GM23338 (cell line): ENCODE results near the gene MYH10. TPM values are rescaled to one million over a fixed set of nuclear protein-coding genes. Genes with fewer than 3 reads are reported as not detected.

Experiments
- ATAC-seq: fragments of 200-7000 bp; cut with Tn5 transposase; 3 replicates; pipeline ENCODE4 v1.9.1; 2020
- DNase-seq: peaks from one replicate; pipeline ENCODE4 v3.0.0-alpha.2; 2015; ENCODE audit warnings: low spot score
- H2AFZ ChIP-seq: fragments of 200-600 bp; sonication (generic); 2 replicates; pipeline ENCODE4 v1.8.0; 2016; ENCODE audit warnings: antibody characterized with exemption, mild to moderate bottlenecking, moderate library complexity
- H3F3A ChIP-seq: fragments of 200-600 bp; sonication (generic); replicated peaks from 2 replicates; pipeline ENCODE4 v1.8.0; 2017; ENCODE audit warnings: antibody characterized with exemption, mixed run types, low read depth
- H3K27ac ChIP-seq: fragments of 200-600 bp; sonication (generic); 2 replicates; pipeline ENCODE4 v1.6.1; 2016; ENCODE audit warnings: low read depth
- H3K27me3 ChIP-seq: fragments of 200-600 bp; sonication (generic); 2 replicates; pipeline ENCODE4 v1.8.0; 2016; ENCODE audit warnings: mild to moderate bottlenecking, mixed run types, moderate library complexity; ENCODE audit not compliant: insufficient read depth
- H3K36me3 ChIP-seq: fragments of 200-600 bp; sonication (generic); 2 replicates; pipeline ENCODE4 v1.8.0; 2016; ENCODE audit warnings: mild to moderate bottlenecking; ENCODE audit not compliant: insufficient read depth
- H3K4me1 ChIP-seq: fragments of 200-600 bp; sonication (generic); 2 replicates; pipeline ENCODE4 v1.8.0; 2016; ENCODE audit warnings: mild to moderate bottlenecking, moderate library complexity; ENCODE audit not compliant: insufficient read depth
- H3K4me2 ChIP-seq: fragments of 200-600 bp; sonication (generic); 2 replicates; pipeline ENCODE4 v1.7.1; 2017; ENCODE audit warnings: mixed run types
- H3K4me3 ChIP-seq: fragments of 200-600 bp; sonication (generic); 2 replicates; pipeline ENCODE4 v1.6.1; 2016; ENCODE audit warnings: mixed run types
- H3K79me2 ChIP-seq: fragments of 200-600 bp; sonication (generic); replicated peaks from 2 replicates; pipeline ENCODE4 v1.8.0; 2017; ENCODE audit warnings: mild to moderate bottlenecking; ENCODE audit not compliant: insufficient read depth
- H3K9me2 ChIP-seq: fragments of 200-600 bp; sonication (generic); 2 replicates; pipeline ENCODE4 v1.8.0; 2017; ENCODE audit not compliant: insufficient read depth
- H4K20me1 ChIP-seq: fragments of 200-600 bp; sonication (generic); replicated peaks from 2 replicates; pipeline ENCODE4 v1.8.0; 2017; ENCODE audit warnings: mild to moderate bottlenecking; ENCODE audit not compliant: insufficient read depth
- H3K27ac Mint-ChIP-seq: 2 replicates; pipeline ENCODE4 v1.8.0; 2020; ENCODE audit warnings: inconsistent platforms, mild to moderate bottlenecking, moderate library complexity, mixed read lengths
- H3K27me3 Mint-ChIP-seq: 3 replicates; pipeline ENCODE4 v1.8.0; 2022; ENCODE audit warnings: low read depth, mild to moderate bottlenecking, moderate library complexity, mixed read lengths, inconsistent platforms; ENCODE audit not compliant: insufficient read depth, poor library complexity
- H3K36me3 Mint-ChIP-seq: 3 replicates; pipeline ENCODE4 v1.8.0; 2021; ENCODE audit warnings: low read depth, mild to moderate bottlenecking, inconsistent platforms, moderate library complexity, mixed read lengths
- H3K4me1 Mint-ChIP-seq: 3 replicates; pipeline ENCODE4 v1.8.0; 2020; ENCODE audit warnings: mild to moderate bottlenecking, inconsistent platforms, mixed read lengths
- H3K4me3 Mint-ChIP-seq: 3 replicates; pipeline ENCODE4 v1.8.0; 2021; ENCODE audit warnings: moderate library complexity, mild to moderate bottlenecking, inconsistent platforms, mixed read lengths
- H3K9me3 Mint-ChIP-seq: 3 replicates; pipeline ENCODE4 v1.8.0; 2020; ENCODE audit warnings: moderate library complexity, mild to moderate bottlenecking, inconsistent platforms, mixed read lengths
- CREB1 ChIP-seq: fragments of 250-450 bp; sonication (Bioruptor Pico); IDR thresholded peaks from 2 replicates; pipeline ENCODE4 v1.5.0; 2020; ENCODE audit warnings: low read depth, mild to moderate bottlenecking, moderate library complexity
- EZH2phosphoT487 ChIP-seq: fragments of 200-600 bp; sonication (generic); IDR thresholded peaks from one replicate; pipeline ENCODE4 v1.8.1; 2018; ENCODE audit warnings: antibody characterized with exemption; ENCODE audit not compliant: unreplicated experiment
- JUNB ChIP-seq: IDR thresholded peaks from one replicate; pipeline ENCODE4 v1.6.1; 2016; ENCODE audit warnings: antibody characterized with exemption; ENCODE audit not compliant: unreplicated experiment
- NANOG ChIP-seq: IDR thresholded peaks from 2 replicates; pipeline ENCODE4 v1.6.1; 2016; ENCODE audit warnings: antibody characterized with exemption, borderline replicate concordance
- POLR2AphosphoS5 ChIP-seq: IDR thresholded peaks from 2 replicates; pipeline ENCODE4 v1.6.1; 2016; ENCODE audit warnings: antibody characterized with exemption, low read depth
- STAT1 ChIP-seq: IDR thresholded peaks from one replicate; pipeline ENCODE4 v1.6.1; 2016; ENCODE audit warnings: antibody characterized with exemption; ENCODE audit not compliant: unreplicated experiment
- ZNF114 ChIP-seq: fragments of 250-450 bp; sonication (Bioruptor Pico); IDR thresholded peaks from 2 replicates; pipeline ENCODE4 v1.5.0; 2020; ENCODE audit warnings: mild to moderate bottlenecking, moderate library complexity
- ZNF331 ChIP-seq: fragments of 250-450 bp; sonication (Bioruptor Pico); IDR thresholded peaks from 2 replicates; pipeline ENCODE4 v1.5.0; 2020; ENCODE audit warnings: low read depth, mild to moderate bottlenecking, moderate library complexity
- polyA plus RNA-seq: library from polyadenylated mRNA; unstranded; fragments of >200 nt; fragmentation: Nextera tagmentation; extraction: Ambion mirVana; gene quantifications from 2 replicates; pipeline ENCODE4 v1.2.1, GENCODE V29; 2016
- total RNA-seq: library from RNA; depleted of rRNA; stranded (reverse); fragments of >200 nt; shearing (Covaris generic); gene quantifications from 2 replicates; pipeline ENCODE4 v1.2.3, GENCODE V29; 2014
- TF ChIP-seq, protein P1 (sequence below): fragments of 250-450 bp; sonication (Bioruptor Pico); IDR thresholded peaks from 2 replicates; pipeline ENCODE4 v1.5.0; 2020; ENCODE audit warnings: mild to moderate bottlenecking, moderate library complexity
- TF ChIP-seq, protein P2 (sequence below): IDR thresholded peaks from 2 replicates; pipeline ENCODE4 v1.6.1; 2016; ENCODE audit warnings: antibody characterized with exemption
- TF ChIP-seq, protein P3 (sequence below), 2 experiments: fragments of 200-600 bp in 1 of 2; sonication (generic) in 1 of 2; conservative IDR thresholded peaks; 2 replicates each; pipeline versions ENCODE4 v1.5.1 to v1.6.1; 2016 to 2017; ENCODE audit warnings: antibody characterized with exemption in 2 of 2, low read depth in 2 of 2, mild to moderate bottlenecking in 2 of 2, moderate library complexity in 1 of 2

The MYH10 gene
- total and polyA plus RNA-seq, 2 experiments from 2014 or later, result 89.5 to 230 TPM

DNA sequence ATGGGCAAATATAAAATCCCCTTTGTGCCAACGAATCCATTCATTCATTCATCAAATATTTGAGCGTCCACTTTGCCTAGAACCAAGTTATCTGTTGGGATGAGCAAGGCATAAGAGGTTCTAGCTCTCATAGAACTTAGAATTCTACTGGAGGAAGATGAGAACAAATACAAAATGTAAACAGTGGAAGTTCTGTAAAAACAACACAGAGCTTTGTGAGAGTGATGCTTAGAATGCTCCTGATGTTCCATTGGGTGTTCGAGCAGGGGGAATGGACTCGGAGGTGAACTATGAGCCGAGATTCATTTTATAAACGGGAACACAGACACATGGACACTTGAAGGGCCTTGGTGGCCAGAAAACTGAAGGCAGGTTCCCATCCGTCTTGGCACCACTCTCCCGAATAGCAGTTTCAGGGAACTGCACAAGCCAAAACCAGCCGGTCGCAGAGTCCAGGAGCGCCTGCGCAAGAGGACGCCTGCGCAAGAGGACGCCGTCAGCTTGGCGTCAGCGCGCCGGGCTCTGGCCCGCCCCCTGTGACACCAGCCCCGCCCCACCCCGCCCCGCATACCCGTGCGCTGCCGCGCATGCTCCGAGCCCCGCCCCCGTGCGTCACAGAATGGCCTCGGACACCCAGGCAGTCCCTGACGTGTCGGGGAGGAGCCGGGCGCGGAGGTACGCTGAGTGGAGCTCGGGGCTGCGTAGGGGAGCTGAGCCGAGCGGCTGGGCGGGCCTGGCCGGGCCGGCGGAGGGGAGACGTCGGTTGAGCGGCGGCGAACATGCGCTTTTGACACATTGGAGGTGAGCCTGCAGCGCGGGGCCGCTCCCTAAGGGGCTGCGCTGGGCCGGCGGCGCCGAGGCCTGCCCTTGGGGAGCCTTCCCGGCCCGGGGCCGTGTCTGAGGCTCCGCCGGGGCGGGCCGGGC, 195.0 kb downstream of the MYH10 start, which contains the start of gene NDEL1:
Gene NDEL1 (plus strand): TSS at position 640 of the 924 bp plus-strand sequence. CDS start 8,388 bp downstream, outside the sequence.
- Histone ChIP-seq H3K79me2 (peaks cover 40% of the 10 kb centered on the region), H3K4me1 (peaks cover 7% of the 10 kb centered on the region), H4K20me1 (peaks cover 5% of the 10 kb centered on the region; the same call in 1 of the 2 replicates), H2AFZ (peak within 1 kb of the TSS; percentile 84), H3F3A (no peaks in the 10 kb centered on the region), H3K27me3 (no peaks in the 10 kb centered on the region), H3K27ac (peak within 1 kb of the TSS; percentile 93), H3K4me3 (peak within 1 kb of the TSS; percentile 96), H3K9me2 (no peaks in the 10 kb centered on the region), H3K4me2 (peak within 1 kb of the TSS; percentile 78), H3K36me3 (no peaks in the 10 kb centered on the region)
- Mint-ChIP-seq H3K36me3 (peaks cover 5% of the 10 kb centered on the region; the same call in 2 of the 3 replicates), H3K9me3 (no peaks in the 10 kb centered on the region), H3K27me3 (peaks cover 2% of the 10 kb centered on the region), H3K4me1 (peaks cover 7% of the 10 kb centered on the region; the same call in 2 of the 3 replicates), H3K27ac (peak within 1 kb of the TSS; percentile 97), H3K4me3 (peak within 1 kb of the TSS; percentile 85)
- ATAC-seq (peak; percentile 98), DNase-seq (peak; percentile 99)
- TF ChIP-seq ZNF331 (CRISPR knock-in tag), result no peak
- TF ChIP-seq EZH2phosphoT487, result no peak
- TF ChIP-seq, protein P1, sequence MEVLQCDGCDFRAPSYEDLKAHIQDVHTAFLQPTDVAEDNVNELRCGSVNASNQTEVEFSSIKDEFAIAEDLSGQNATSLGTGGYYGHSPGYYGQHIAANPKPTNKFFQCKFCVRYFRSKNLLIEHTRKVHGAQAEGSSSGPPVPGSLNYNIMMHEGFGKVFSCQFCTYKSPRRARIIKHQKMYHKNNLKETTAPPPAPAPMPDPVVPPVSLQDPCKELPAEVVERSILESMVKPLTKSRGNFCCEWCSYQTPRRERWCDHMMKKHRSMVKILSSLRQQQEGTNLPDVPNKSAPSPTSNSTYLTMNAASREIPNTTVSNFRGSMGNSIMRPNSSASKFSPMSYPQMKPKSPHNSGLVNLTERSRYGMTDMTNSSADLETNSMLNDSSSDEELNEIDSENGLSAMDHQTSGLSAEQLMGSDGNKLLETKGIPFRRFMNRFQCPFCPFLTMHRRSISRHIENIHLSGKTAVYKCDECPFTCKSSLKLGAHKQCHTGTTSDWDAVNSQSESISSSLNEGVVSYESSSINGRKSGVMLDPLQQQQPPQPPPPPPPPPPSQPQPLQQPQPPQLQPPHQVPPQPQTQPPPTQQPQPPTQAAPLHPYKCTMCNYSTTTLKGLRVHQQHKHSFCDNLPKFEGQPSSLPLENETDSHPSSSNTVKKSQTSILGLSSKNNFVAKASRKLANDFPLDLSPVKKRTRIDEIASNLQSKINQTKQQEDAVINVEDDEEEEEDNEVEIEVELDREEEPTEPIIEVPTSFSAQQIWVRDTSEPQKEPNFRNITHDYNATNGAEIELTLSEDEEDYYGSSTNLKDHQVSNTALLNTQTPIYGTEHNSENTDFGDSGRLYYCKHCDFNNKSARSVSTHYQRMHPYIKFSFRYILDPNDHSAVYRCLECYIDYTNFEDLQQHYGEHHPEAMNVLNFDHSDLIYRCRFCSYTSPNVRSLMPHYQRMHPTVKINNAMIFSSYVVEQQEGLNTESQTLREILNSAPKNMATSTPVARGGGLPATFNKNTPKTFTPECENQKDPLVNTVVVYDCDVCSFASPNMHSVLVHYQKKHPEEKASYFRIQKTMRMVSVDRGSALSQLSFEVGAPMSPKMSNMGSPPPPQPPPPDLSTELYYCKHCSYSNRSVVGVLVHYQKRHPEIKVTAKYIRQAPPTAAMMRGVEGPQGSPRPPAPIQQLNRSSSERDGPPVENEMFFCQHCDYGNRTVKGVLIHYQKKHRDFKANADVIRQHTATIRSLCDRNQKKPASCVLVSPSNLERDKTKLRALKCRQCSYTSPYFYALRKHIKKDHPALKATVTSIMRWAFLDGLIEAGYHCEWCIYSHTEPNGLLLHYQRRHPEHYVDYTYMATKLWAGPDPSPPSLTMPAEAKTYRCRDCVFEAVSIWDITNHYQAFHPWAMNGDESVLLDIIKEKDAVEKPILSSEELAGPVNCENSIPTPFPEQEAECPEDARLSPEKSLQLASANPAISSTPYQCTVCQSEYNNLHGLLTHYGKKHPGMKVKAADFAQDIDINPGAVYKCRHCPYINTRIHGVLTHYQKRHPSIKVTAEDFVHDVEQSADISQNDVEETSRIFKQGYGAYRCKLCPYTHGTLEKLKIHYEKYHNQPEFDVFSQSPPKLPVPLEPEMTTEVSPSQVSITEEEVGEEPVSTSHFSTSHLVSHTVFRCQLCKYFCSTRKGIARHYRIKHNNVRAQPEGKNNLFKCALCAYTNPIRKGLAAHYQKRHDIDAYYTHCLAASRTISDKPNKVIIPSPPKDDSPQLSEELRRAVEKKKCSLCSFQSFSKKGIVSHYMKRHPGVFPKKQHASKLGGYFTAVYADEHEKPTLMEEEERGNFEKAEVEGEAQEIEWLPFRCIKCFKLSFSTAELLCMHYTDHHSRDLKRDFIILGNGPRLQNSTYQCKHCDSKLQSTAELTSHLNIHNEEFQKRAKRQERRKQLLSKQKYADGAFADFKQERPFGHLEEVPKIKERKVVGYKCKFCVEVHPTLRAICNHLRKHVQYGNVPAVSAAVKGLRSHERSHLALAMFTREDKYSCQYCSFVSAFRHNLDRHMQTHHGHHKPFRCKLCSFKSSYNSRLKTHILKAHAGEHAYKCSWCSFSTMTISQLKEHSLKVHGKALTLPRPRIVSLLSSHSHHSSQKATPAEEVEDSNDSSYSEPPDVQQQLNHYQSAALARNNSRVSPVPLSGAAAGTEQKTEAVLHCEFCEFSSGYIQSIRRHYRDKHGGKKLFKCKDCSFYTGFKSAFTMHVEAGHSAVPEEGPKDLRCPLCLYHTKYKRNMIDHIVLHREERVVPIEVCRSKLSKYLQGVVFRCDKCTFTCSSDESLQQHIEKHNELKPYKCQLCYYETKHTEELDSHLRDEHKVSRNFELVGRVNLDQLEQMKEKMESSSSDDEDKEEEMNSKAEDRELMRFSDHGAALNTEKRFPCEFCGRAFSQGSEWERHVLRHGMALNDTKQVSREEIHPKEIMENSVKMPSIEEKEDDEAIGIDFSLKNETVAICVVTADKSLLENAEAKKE (CRISPR knock-in tag), result no peak
- no peak for TF ChIP-seq NANOG
- TF ChIP-seq JUNB, result no peak
- peak; percentile 95 for TF ChIP-seq POLR2AphosphoS5
- peak; percentile 82 for TF ChIP-seq CREB1 (CRISPR knock-in tag)
- no peak for TF ChIP-seq STAT1
- TF ChIP-seq, protein P2, sequence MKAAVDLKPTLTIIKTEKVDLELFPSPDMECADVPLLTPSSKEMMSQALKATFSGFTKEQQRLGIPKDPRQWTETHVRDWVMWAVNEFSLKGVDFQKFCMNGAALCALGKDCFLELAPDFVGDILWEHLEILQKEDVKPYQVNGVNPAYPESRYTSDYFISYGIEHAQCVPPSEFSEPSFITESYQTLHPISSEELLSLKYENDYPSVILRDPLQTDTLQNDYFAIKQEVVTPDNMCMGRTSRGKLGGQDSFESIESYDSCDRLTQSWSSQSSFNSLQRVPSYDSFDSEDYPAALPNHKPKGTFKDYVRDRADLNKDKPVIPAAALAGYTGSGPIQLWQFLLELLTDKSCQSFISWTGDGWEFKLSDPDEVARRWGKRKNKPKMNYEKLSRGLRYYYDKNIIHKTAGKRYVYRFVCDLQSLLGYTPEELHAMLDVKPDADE, result no peak
- TF ChIP-seq ZNF114 (CRISPR knock-in tag), result no peak
- TF ChIP-seq, protein P3, sequence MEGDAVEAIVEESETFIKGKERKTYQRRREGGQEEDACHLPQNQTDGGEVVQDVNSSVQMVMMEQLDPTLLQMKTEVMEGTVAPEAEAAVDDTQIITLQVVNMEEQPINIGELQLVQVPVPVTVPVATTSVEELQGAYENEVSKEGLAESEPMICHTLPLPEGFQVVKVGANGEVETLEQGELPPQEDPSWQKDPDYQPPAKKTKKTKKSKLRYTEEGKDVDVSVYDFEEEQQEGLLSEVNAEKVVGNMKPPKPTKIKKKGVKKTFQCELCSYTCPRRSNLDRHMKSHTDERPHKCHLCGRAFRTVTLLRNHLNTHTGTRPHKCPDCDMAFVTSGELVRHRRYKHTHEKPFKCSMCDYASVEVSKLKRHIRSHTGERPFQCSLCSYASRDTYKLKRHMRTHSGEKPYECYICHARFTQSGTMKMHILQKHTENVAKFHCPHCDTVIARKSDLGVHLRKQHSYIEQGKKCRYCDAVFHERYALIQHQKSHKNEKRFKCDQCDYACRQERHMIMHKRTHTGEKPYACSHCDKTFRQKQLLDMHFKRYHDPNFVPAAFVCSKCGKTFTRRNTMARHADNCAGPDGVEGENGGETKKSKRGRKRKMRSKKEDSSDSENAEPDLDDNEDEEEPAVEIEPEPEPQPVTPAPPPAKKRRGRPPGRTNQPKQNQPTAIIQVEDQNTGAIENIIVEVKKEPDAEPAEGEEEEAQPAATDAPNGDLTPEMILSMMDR (conservative IDR thresholded peaks at IDR 0.05; ENCODE audit: low read depth in 2 of 2), result no peak
